Lower leg skin (tissue), 3 donors: Measurements from ENCODE around the gene PIEZO2.

Experiments used
- POLR2A ChIP-seq, 2 donors: fragments of 450-650 bp; IDR thresholded peaks; one replicate each; pipeline ENCODE4 v1.6.1; 2016 to 2017; ENCODE audit warnings: antibody characterized with exemption in 2 of 2, mild to moderate bottlenecking in 1 of 2, moderate library complexity in 1 of 2
- TF ChIP-seq, protein P1 (sequence below), 3 donors: fragments of 450-650 bp; IDR thresholded peaks; one replicate each; pipeline ENCODE4 v1.5.1; 2016; ENCODE audit warnings: antibody characterized with exemption in 3 of 3, mild to moderate bottlenecking in 3 of 3, moderate library complexity in 2 of 3

DNA sequence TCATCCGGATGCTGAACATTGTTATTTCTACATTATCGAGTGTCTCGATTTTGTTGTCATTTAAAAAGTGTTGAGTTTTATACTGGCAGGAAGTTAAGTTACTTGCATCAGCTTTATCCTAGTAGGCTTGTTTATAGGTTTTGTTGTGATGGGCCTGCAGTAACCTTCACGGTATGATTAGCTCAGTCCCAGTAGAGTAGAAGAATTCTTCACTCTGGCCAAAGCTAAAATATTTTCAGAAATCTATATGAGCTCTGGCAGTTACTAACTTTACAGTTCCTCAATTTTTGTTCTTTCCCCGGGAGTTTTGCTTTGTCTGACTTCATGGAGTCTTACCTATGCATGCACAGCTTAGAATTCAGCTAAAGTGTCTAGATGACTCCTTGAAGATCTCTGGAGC lies 328.7 kb downstream of the PIEZO2 start:
- TF ChIP-seq, protein P1, sequence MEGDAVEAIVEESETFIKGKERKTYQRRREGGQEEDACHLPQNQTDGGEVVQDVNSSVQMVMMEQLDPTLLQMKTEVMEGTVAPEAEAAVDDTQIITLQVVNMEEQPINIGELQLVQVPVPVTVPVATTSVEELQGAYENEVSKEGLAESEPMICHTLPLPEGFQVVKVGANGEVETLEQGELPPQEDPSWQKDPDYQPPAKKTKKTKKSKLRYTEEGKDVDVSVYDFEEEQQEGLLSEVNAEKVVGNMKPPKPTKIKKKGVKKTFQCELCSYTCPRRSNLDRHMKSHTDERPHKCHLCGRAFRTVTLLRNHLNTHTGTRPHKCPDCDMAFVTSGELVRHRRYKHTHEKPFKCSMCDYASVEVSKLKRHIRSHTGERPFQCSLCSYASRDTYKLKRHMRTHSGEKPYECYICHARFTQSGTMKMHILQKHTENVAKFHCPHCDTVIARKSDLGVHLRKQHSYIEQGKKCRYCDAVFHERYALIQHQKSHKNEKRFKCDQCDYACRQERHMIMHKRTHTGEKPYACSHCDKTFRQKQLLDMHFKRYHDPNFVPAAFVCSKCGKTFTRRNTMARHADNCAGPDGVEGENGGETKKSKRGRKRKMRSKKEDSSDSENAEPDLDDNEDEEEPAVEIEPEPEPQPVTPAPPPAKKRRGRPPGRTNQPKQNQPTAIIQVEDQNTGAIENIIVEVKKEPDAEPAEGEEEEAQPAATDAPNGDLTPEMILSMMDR (IDR thresholded peaks at IDR 0.05), result no peak
- no peak for TF ChIP-seq POLR2A (IDR thresholded peaks at IDR 0.05)
